ENCODE data around the gene PRPSAP1. TPM values are rescaled to one million over a fixed set of nuclear protein-coding genes. Genes with fewer than 3 reads are reported as not detected.

Gene PRPSAP1
- total RNA-seq, 1 donor from 2014 or later: 57.5 TPM

DNA sequence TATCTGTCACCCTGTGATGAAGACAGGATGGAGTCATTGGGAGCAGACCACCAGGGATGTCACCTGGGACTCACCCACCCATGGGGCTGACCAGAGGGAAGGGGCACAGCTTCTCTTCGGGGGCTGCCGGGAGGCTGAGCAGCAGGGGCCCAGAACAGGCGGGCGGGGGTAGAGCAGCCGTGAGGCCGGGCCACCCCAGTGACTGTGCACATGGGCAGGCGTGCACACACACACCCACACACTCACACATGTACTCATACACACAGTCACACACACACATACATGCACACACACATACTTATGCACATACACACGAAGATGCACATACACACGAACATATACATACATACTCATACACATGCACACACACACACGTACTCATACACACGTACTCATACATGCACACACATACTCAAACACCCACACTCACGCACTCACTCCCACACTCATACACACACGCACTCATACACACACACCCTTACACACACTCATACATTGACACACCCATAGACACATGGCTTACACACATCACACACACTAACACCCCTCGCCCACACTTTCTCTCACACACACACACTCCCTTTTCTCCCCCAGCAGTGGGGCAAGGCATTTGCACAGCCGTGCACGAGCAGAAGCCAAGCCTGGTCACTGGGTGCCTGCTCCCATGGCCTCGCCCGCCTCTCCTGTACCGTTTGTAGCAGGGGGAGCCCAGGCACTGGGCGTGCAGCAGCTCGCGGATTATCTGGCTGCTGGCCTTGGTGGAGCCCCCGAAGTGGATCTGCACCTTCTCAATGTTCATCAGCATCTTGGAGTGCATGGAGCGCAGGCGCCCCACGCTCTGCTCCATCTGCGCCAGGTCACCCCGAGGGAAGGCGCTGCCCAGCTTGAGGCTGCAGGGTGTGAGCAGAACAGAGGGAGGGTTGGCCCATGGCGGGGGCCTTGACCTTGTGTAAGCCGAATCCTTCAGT is 76.1 kb downstream of the PRPSAP1 start:
- H3K4me3 ChIP-seq (ENCODE audit: low read depth, low read length): no peak overlapping the region
- TF ChIP-seq, protein P1, sequence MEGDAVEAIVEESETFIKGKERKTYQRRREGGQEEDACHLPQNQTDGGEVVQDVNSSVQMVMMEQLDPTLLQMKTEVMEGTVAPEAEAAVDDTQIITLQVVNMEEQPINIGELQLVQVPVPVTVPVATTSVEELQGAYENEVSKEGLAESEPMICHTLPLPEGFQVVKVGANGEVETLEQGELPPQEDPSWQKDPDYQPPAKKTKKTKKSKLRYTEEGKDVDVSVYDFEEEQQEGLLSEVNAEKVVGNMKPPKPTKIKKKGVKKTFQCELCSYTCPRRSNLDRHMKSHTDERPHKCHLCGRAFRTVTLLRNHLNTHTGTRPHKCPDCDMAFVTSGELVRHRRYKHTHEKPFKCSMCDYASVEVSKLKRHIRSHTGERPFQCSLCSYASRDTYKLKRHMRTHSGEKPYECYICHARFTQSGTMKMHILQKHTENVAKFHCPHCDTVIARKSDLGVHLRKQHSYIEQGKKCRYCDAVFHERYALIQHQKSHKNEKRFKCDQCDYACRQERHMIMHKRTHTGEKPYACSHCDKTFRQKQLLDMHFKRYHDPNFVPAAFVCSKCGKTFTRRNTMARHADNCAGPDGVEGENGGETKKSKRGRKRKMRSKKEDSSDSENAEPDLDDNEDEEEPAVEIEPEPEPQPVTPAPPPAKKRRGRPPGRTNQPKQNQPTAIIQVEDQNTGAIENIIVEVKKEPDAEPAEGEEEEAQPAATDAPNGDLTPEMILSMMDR (conservative IDR thresholded peaks at IDR 0.05; ENCODE audit: low read depth, low read length): no peak
- no peak for DNase-seq (ENCODE audit: low read depth)

GRCh38 chr17:76276461-76277299 is 77.0 kb downstream of the PRPSAP1 start:
- H3K4me3 ChIP-seq (ENCODE audit: low read depth, low read length): no peak overlapping the region
- TF ChIP-seq, protein P1 (conservative IDR thresholded peaks at IDR 0.05; ENCODE audit: low read depth, low read length): no peak
- no peak for DNase-seq (ENCODE audit: low read depth)

- no peak overlapping the region for H3K4me3 ChIP-seq (ENCODE audit: low read depth, low read length)
- TF ChIP-seq, protein P1 (conservative IDR thresholded peaks at IDR 0.05; ENCODE audit: low read depth, low read length): no peak
- DNase-seq (ENCODE audit: low read depth): no peak
Measured at GRCh38 chr17:76276069-76276431, 77.7 kb downstream of the PRPSAP1 start.

DNA sequence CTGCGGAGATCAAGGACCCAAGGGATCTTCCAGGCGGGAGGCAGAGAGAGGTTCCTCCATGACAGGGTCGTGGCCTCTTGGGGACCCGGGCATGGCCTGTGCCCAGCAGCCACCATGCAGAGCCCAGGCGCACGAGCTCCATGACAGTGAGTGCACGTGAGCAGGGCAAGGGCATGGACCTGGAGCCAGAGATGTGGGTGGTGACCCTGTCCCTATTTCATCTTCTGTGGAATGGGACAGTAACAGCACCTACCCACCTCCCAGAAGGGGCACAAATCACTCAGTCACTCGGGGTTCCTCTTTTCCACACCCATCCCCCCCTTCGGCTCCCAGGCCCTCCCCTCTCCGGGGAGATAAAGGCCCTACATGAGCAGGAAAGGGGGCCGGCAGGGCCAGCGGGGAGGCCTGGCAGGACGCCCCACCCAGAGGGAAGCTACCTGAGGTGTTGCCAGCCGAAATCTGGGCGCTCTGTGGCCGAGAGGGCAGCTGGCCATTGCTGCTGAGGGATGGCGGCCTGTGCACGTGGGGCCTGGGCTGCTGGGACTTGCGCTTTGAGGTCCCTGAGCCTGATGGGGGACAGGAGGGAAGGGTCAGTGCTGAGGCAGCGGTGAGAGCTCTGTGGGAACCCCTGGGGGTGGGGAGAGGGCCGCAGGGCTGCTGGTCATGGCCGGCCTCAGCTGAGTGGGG is 78.2 kb downstream of the PRPSAP1 start:
- H3K4me3 ChIP-seq (ENCODE audit: low read depth, low read length): no peak overlapping the region
- TF ChIP-seq, protein P1 (conservative IDR thresholded peaks at IDR 0.05; ENCODE audit: low read depth, low read length): no peak
- no peak for DNase-seq (ENCODE audit: low read depth)

DNA sequence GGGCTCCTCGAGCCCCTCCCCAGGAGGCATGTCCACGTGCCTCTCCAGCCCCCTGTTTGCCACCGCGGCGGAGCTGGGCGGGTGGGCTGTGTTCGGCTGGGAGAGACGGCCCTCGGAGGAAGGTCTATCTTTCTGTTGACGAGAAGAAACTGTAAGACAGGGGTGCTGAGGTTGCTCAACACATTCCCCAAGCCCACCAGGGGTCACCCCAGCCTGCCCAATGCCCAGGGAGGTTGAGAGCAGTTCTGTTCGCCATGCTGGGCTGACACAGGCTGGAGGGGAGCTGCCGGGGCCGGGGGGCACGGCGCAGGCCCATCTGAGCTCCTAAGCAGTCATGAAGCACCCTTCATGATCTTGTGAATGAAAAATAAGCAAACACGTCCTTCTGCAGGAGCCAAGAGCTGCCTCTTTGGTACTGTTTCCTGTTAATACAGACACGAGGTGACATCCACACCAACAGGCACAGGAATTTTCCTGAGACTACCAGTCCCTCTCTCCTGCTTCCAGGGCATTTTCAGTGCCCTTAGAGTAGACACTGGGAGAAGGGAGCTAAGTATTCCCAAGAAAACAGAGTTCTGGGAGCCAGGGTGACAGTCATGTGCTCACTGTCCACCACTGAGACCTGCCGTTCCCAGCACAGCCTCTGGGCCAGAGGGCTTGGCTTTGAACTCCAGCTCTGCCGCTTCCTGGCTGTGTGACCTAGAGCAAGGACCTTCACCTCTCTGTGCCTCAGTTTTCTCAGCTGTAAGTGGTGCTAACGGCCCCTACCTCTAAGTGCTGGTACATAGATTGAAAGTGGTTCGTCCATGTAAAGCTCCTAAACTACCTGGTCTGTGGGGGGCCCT is 79.4 kb downstream of the PRPSAP1 start:
- no peak overlapping the region for H3K4me3 ChIP-seq (ENCODE audit: low read depth, low read length)
- DNase-seq (ENCODE audit: low read depth): no peak
- TF ChIP-seq, protein P1 (conservative IDR thresholded peaks at IDR 0.05; ENCODE audit: low read depth, low read length): no peak

All from epithelial cell of proximal tubule (primary cell).